Ovary (tissue), 9 donors: ENCODE results near the gene EGR1. TPM values are rescaled to one million over a fixed set of nuclear protein-coding genes. Genes with fewer than 3 reads are reported as not detected.

ENCODE experiments used
- DNase-seq, 5 donors: peaks; one replicate each; pipeline ENCODE4 v3.0.0-alpha.2; 2019 to 2020
- H3K27ac ChIP-seq, 2 donors: fragments of 200-600 bp; one replicate each; pipeline versions ENCODE4 v1.5.1 to v1.8.0; 2019 to 2022
- H3K27me3 ChIP-seq: fragments of 200-600 bp; one replicate; pipeline ENCODE4 v1.8.0; 2022
- H3K36me3 ChIP-seq: fragments of 200-600 bp; sonication (generic); one replicate; pipeline ENCODE4 v1.5.1; 2019
- H3K4me1 ChIP-seq: one replicate; pipeline ENCODE4 v1.8.1; 2013; ENCODE audit warnings: mild to moderate bottlenecking, moderate library complexity; ENCODE audit not compliant: insufficient read depth
- H3K4me3 ChIP-seq: fragments of 200-600 bp; sonication (generic); one replicate; pipeline ENCODE4 v1.5.1; 2017
- H3K9me3 ChIP-seq, 2 donors: fragments of 200-600 bp in 1 of 2; sonication (generic) in 1 of 2; one replicate each; pipeline versions ENCODE4 v1.5.1 to v1.8.1; 2013 to 2019; ENCODE audit warnings: mild to moderate bottlenecking in 1 of 2, moderate library complexity in 1 of 2
- EP300 ChIP-seq: sonication (generic); formaldehyde crosslinking; IDR thresholded peaks from one replicate; pipeline ENCODE4 v1.6.1; 2017; ENCODE audit warnings: antibody characterized with exemption
- POLR2A ChIP-seq: fragments of 450-650 bp; IDR thresholded peaks from one replicate; pipeline ENCODE4 v1.6.1; 2017; ENCODE audit warnings: antibody characterized with exemption, mild to moderate bottlenecking, moderate library complexity
- WGBS, 3 donors: extraction: QIAGEN DNeasy Blood & Tissue Kit in 1 of 3; methylation state at CpG; one replicate each; pipeline versions ENCODE4 v1.1.5 to v1.1.7; 2013 to 2017; 5-methylcytosine and 5-hydroxymethylcytosine counted together
- intact Hi-C, 4 donors: fragments of 100-400 bp; cut with DNase I; formaldehyde crosslinking; loops; one replicate each; pipeline versions ENCODE4 v1.11.0 to v1.15.1; 2022 to 2023
- polyA plus RNA-seq, 2 donors: library from polyadenylated mRNA; stranded (reverse); fragments of 200-250 nt in 1 of 2; fragments of 350-450 nt in 1 of 2; fragmentation: Illumina TruSeq in 1 of 2; extraction: RNeasy Lipid Tissue Mini Kit (QIAGEN cat#74804) in 1 of 2; gene quantifications; one replicate each; pipeline ENCODE4 v1.2.3, GENCODE V29; 2013 to 2014
- total RNA-seq, 7 donors: library from RNA; depleted of rRNA in 2 of 7; stranded (reverse); fragments of >200 nt in 2 of 7; fragmentation: NEBNext Ultra II Directional in 3 of 7; extraction: Animal tissue kit (Norgen Biotek cat#: 25700) in 3 of 7; gene quantifications; one replicate each; pipeline versions ENCODE4 v1.1.0 to v1.2.4, GENCODE V29; 2016 to 2023
- TF ChIP-seq, protein P1 (sequence below), 3 donors: fragments of 450-650 bp in 2 of 3; fragments of 200-600 bp in 1 of 3; IDR thresholded peaks; one replicate each; pipeline versions ENCODE4 v1.5.1 to v1.8.0; 2016 to 2022; ENCODE audit warnings: antibody characterized with exemption in 3 of 3, mild to moderate bottlenecking in 1 of 3
- donor health status: DM: no; HTN: no; CAD: no; lungs with moderate emphysema.
- donor health status: DM: no; HTN: no; CAD: no.
- donor health status: Bipolar disorder and iron deficiency.
- donor health status: DM: yes; HTN: yes; CAD: no.
- donor health status: DM: no; HTN: no; CAD: no.
- donor health status: DM: yes; HTN: yes; CAD: no.

Gene EGR1
- total and polyA plus RNA-seq, 9 donors: 60.4 to 361 (median 123) TPM

DNA sequence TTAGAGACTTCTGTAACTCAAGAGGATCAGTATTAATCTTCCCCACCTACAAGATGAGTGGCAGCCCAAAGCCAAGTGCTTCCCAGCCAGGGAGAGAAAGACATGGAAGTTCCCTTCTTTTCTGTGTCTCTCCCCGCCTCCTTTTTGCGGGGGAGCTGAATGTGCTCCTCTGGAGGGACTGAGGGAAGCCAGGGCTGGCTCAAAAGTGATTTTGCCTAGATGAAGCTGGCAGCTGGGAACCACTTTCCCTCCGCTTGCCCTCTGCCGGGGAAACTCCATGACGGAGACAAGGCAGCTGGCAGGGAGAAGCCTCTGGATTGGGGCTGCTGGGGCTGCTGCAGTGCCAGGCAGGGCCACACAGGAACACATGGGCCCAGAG is 24.4 kb downstream of the EGR1 start:
- TF ChIP-seq, protein P1, sequence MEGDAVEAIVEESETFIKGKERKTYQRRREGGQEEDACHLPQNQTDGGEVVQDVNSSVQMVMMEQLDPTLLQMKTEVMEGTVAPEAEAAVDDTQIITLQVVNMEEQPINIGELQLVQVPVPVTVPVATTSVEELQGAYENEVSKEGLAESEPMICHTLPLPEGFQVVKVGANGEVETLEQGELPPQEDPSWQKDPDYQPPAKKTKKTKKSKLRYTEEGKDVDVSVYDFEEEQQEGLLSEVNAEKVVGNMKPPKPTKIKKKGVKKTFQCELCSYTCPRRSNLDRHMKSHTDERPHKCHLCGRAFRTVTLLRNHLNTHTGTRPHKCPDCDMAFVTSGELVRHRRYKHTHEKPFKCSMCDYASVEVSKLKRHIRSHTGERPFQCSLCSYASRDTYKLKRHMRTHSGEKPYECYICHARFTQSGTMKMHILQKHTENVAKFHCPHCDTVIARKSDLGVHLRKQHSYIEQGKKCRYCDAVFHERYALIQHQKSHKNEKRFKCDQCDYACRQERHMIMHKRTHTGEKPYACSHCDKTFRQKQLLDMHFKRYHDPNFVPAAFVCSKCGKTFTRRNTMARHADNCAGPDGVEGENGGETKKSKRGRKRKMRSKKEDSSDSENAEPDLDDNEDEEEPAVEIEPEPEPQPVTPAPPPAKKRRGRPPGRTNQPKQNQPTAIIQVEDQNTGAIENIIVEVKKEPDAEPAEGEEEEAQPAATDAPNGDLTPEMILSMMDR (IDR thresholded peaks at IDR 0.05): no peak
- TF ChIP-seq EP300 (no peak), POLR2A (no peak)
- H3K4me1 ChIP-seq: peaks cover 15% of the 10 kb centered on the region
- H3K27ac ChIP-seq: no peak overlapping the region
- H3K27me3 ChIP-seq: no peaks in the 10 kb centered on the region
- intact Hi-C loops: loop anchor here in 2 of 4 donors (2.0 to 10.0 kb wide), 2 partner anchors 27 to 735 kb away; partner anchors contain the start of gene HNRNPA0 (in 1 of the 2)
- no peaks in the 10 kb centered on the region for H3K9me3 ChIP-seq
- no peaks in the 10 kb centered on the region for H3K36me3 ChIP-seq
- WGBS, 3 donors: 11 to 20% (median 13%) methylated on average over 5 of the region's 5 CpGs
- H3K4me3 ChIP-seq: no peak overlapping the region
- peak in 4 of 5 donors; percentile 39 to 64 (median 42) for DNase-seq

DNA sequence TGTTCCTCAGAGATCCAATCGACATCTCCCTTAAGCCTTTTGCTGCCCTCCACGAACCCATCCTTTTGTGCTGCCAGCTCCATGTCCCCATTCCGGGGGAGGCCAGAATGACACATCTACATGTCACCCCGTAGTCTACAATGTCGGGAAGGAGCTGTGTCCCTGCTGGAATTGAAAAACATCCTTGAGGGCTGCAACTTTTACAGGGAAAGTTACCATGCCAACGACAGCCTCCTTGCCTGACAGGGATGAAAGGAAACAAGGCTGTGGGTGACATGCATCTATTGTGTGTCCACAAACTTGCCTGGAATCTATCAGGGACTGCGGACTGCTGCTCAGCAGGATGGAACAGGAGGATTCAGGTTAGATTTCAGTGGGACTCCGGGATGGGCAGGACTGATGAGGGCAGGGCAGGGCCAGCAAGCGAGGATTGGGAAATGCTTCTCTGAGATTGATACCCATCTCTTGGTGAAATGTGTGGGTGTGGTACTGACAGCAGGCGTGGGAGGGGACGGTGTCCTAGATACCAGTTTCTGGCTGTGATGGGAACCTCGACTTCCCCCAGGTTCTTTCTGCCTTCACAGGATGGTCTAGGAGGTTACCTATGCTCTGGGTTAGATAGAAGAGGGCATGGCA is 25.5 kb downstream of the EGR1 start:
- Histone ChIP-seq H3K27ac (no peak overlapping the region), H3K36me3 (no peaks in the 10 kb centered on the region), H3K27me3 (no peaks in the 10 kb centered on the region), H3K9me3 (no peaks in the 10 kb centered on the region), H3K4me1 (peaks cover 15% of the 10 kb centered on the region), H3K4me3 (no peak overlapping the region)
- WGBS, 3 donors: 85 to 91% (median 88%) methylated on average over 12 of the region's 12 CpGs
- intact Hi-C loops: loop anchor here in 2 of 4 donors (2.0 to 10.0 kb wide), 2 partner anchors 28 to 736 kb away; partner anchors contain the start of gene HNRNPA0 (in 1 of the 2)
- TF ChIP-seq, protein P1 (IDR thresholded peaks at IDR 0.05): no peak
- TF ChIP-seq POLR2A: no peak
- TF ChIP-seq EP300: no peak
- no peak for DNase-seq

GRCh38 chr5:138491284-138491648 is 26.0 kb downstream of the EGR1 start:
- Histone ChIP-seq H3K9me3 (no peaks in the 10 kb centered on the region), H3K36me3 (no peaks in the 10 kb centered on the region), H3K27ac (no peak overlapping the region), H3K4me3 (peak overlapping the region; percentile 43), H3K27me3 (no peaks in the 10 kb centered on the region), H3K4me1 (peaks cover 15% of the 10 kb centered on the region)
- TF ChIP-seq, protein P1 (IDR thresholded peaks at IDR 0.05): no peak
- TF ChIP-seq EP300 (no peak), POLR2A (no peak)
- intact Hi-C loops: loop anchor here in 2 of 4 donors (2.0 to 10.0 kb wide), 2 partner anchors 28 to 736 kb away; partner anchors contain the start of gene HNRNPA0 (in 1 of the 2)
- DNase-seq: peak in 2 of 5 donors; percentile 38 to 39
- 51 to 59% (median 55%) methylated on average over 11 of the region's 11 CpGs for WGBS, 3 donors

DNA sequence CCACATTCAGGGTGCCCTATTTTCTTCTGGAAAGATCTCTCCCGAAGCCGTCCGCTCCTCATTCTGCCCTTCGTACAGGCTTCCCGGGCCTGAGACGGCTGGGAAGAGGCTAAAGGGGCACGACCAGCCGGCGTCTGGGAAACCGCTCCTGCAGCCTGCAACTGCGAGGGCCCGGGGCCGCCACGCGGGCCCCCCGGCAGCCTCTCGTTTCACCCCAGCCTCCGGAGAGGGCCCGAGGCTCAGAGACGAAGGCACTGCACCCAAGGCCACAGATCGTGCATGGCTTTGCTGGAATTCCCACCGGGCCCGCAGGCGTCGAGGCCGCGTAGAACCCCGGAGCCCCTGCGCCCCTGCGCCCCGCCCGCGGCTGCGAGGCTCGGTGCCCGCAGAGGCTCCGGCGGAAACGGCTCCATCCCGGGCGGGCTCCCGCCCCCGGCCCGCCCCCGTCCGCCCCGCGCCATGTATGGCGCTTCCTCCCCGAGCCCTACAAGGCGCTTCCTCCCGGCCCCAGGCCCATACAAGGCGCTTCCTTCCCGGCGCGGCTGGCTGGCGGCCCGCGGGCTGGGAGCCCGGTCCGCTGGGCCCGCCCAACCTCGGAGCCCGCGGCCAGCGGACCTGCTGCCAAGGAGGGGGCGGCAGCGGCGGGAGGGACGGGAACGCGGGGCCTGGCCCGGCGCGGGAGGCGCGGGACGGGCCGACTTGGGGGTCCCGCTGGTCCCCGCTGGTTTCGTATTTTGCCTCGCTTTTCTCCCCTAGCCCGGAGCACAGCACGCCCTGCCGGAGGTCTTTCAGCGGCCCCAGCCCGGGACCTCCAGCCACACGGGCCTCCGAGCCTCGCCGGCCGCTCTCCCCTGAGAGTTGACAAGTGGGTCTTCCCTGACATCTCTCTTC is 26.6 kb downstream of the EGR1 start:
- peaks cover 15% of the 10 kb centered on the region for H3K4me1 ChIP-seq
- H3K9me3 ChIP-seq: no peaks in the 10 kb centered on the region
- H3K36me3 ChIP-seq: no peaks in the 10 kb centered on the region
- DNase-seq: peak; percentile 93 to 96 (median 95)
- H3K27me3 ChIP-seq: no peaks in the 10 kb centered on the region
- intact Hi-C loops: loop anchor here in 2 of 4 donors (2.0 to 10.0 kb wide), 2 partner anchors 29 to 737 kb away; partner anchors contain the start of gene HNRNPA0 (in 1 of the 2)
- peak overlapping the region; percentile 9 to 71 for H3K27ac ChIP-seq
- 2 to 4% (median 2%) methylated on average over 51 to 93 of the region's 93 CpGs for WGBS, 3 donors
- TF ChIP-seq, protein P1 (IDR thresholded peaks at IDR 0.05): no peak
- TF ChIP-seq POLR2A (peak; percentile 69), EP300 (no peak)
- peak overlapping the region; percentile 51 for H3K4me3 ChIP-seq
